PC-9 (cell line): Measurements from ENCODE around the gene HINFP.

Experiments used
- EZH2 ChIP-seq: fragments of 200-600 bp; sonication (generic); IDR thresholded peaks from 2 replicates; pipeline ENCODE4 v1.8.0; 2017; ENCODE audit warnings: antibody characterized with exemption, low read depth
- TF ChIP-seq, protein P1 (sequence below): fragments of 200-600 bp; sonication (generic); conservative IDR thresholded peaks from 2 replicates; pipeline ENCODE4 v1.6.1; 2017; ENCODE audit warnings: mixed run types, antibody characterized with exemption, mild to moderate bottlenecking, moderate library complexity

DNA sequence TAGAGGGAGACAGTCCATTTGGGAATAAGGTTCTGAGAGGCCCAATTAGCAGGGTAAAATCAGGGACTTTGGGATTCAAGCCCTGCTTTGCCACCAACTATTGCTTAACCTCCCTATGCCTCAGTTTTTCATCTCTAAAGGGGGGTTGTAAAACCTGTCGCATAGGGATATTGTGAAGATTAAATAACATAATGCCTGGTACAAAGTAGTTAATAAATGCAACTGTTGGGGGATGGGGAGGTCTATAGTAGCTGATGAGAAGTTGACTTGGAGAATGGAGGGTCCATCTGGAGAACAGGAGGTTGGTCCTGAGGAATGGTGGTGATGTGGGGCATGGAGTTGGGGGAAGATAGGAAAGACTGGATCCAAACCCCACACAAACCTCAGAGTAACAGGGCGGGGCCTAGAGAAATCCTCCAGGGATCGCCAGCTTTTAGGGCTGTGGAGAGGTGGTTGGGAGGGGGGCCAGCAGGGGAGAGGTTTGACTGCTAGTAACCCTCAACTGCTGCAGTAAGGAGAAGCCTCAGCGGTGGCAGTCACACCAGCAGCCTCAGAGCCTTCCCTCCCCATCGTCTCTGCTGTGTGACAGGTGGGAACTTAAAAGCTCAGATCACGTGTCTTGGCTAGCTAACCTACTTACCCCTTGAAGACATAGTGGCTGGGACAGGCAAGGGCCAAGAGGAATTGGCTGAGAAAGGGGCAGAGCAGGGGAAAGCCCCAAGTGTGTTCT lies 26.4 kb downstream of the HINFP start:
- TF ChIP-seq EZH2 = no peak
- TF ChIP-seq, protein P1, sequence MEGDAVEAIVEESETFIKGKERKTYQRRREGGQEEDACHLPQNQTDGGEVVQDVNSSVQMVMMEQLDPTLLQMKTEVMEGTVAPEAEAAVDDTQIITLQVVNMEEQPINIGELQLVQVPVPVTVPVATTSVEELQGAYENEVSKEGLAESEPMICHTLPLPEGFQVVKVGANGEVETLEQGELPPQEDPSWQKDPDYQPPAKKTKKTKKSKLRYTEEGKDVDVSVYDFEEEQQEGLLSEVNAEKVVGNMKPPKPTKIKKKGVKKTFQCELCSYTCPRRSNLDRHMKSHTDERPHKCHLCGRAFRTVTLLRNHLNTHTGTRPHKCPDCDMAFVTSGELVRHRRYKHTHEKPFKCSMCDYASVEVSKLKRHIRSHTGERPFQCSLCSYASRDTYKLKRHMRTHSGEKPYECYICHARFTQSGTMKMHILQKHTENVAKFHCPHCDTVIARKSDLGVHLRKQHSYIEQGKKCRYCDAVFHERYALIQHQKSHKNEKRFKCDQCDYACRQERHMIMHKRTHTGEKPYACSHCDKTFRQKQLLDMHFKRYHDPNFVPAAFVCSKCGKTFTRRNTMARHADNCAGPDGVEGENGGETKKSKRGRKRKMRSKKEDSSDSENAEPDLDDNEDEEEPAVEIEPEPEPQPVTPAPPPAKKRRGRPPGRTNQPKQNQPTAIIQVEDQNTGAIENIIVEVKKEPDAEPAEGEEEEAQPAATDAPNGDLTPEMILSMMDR = no peak
